GM18868 (cell line): ENCODE results near the gene TTLL9.

Source experiments
- ATAC-seq: cut with Tn5 transposase; IDR thresholded peaks from one replicate; pipeline ENCODE4 v1.9.1; 2021; ENCODE audit warnings: mild to moderate bottlenecking, moderate library complexity; ENCODE audit not compliant: unreplicated experiment

Gene TTLL9

GRCh38 chr20:31836853-31837608, 33.4 kb upstream of the TTLL9 start:
- ATAC-seq, result no peak

- no peak for ATAC-seq
Measured at GRCh38 chr20:31837896-31838397, 32.5 kb upstream of the TTLL9 start.

- no peak for ATAC-seq
Measured at GRCh38 chr20:31838646-31839292, 31.7 kb upstream of the TTLL9 start.

GRCh38 chr20:31839782-31840487, 30.5 kb upstream of the TTLL9 start:
- ATAC-seq, result no peak

GRCh38 chr20:31840906-31841816, 29.3 kb upstream of the TTLL9 start:
- no peak for ATAC-seq

GRCh38 chr20:31841928-31842327, 28.5 kb upstream of the TTLL9 start:
- no peak for ATAC-seq

- ATAC-seq, result no peak
Measured at GRCh38 chr20:31842471-31843157, 27.8 kb upstream of the TTLL9 start.

- ATAC-seq, result no peak
Measured at GRCh38 chr20:31843288-31843687, 27.1 kb upstream of the TTLL9 start.

GRCh38 chr20:31843881-31844280, 26.6 kb upstream of the TTLL9 start:
- ATAC-seq, result no peak

- no peak for ATAC-seq
Measured at GRCh38 chr20:31844737-31845299, 25.6 kb upstream of the TTLL9 start.

- ATAC-seq, result no peak
Measured at GRCh38 chr20:31845300-31845863, 25.1 kb upstream of the TTLL9 start, which contains the start of gene FOXS1. Gene FOXS1 (minus strand): TSS chr20:31845604. CDS start chr20:31845542, 62 bp downstream.

GRCh38 chr20:31846793-31847138, 23.7 kb upstream of the TTLL9 start:
- ATAC-seq, result no peak

GRCh38 chr20:31848088-31848999, 22.1 kb upstream of the TTLL9 start:
- no peak for ATAC-seq

- ATAC-seq, result no peak
Measured at GRCh38 chr20:31849306-31849930, 21.0 kb upstream of the TTLL9 start.

GRCh38 chr20:31851240-31851955, 19.0 kb upstream of the TTLL9 start:
- no peak for ATAC-seq

GRCh38 chr20:31853481-31853880, 17.0 kb upstream of the TTLL9 start:
- no peak for ATAC-seq

GRCh38 chr20:31856516-31856915, 13.9 kb upstream of the TTLL9 start:
- no peak for ATAC-seq
